ENCODE measurements around the gene ZACN.

Gene ZACN

DNA sequence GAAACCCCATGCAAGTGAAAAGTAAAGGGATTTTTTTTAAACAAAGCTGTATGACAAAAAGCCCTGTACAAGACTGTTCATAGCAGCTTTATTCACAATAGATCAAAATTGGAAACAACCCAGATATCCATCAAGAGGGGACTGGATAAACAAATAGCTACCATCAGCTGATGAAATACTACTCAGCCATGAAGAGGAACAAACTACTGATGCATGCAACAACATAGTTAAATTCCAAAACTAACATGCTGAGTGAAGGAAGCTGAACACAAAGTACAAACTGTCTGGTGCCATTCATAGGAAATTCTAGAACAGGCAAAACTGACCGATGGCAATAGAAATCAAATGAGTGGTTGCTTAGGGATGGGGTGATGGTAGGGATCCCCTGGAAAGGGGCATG lies 46.9 kb downstream of the ZACN start:
- Histone ChIP-seq H3K4me3 (ENCODE audit: low read length in 2 of 2) (no peak overlapping the region), H3K27me3 (ENCODE audit: control insufficient read depth in 1 of 2, insufficient read depth in 2 of 2, low read length in 2 of 2) (peaks cover 0 to 2% of the 10 kb centered on the region in 2 donors), H3K9me3 (ENCODE audit: control insufficient read depth in 2 of 2, low read length in 2 of 2) (no peaks in the 10 kb centered on the region), H3K36me3 (ENCODE audit: control insufficient read depth in 2 of 2, insufficient read depth in 2 of 2, low read length in 2 of 2) (no peaks in the 10 kb centered on the region), H3K27ac (ENCODE audit: low read length) (no peak overlapping the region), H3K4me1 (ENCODE audit: control insufficient read depth, insufficient read depth, low read length) (peaks cover 9% of the 10 kb centered on the region), H3K9ac (ENCODE audit: low read length in 2 of 2) (no peak overlapping the region)

DNA sequence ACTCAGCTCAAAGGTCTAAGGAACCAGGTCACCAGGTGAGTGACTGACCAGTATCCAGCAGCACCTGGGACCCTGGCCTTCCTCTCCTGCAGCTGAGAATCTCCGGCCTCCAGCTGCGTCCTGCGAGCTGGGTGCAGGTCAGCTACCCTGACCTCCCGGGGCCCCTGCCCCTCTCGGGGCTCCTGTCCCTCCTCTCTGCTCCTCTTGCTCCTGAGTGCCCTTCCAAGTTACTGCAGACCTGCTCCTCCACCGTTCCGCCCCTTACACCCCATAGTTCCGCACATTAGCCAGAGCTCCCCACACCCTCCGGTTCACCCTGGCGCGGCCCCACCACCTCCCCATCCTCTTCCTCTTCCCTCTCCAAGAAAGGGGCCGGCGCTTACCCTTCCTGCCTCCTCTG lies 51.5 kb downstream of the ZACN start:
- Histone ChIP-seq H3K4me1 (ENCODE audit: control insufficient read depth, insufficient read depth, low read length) (no peaks in the 10 kb centered on the region), H3K27ac (ENCODE audit: low read length) (no peak overlapping the region), H3K9me3 (ENCODE audit: control insufficient read depth in 2 of 2, low read length in 2 of 2) (no peaks in the 10 kb centered on the region), H3K9ac (ENCODE audit: low read length in 2 of 2) (no peak overlapping the region), H3K4me3 (ENCODE audit: low read length in 2 of 2) (no peak overlapping the region), H3K36me3 (ENCODE audit: control insufficient read depth in 2 of 2, insufficient read depth in 2 of 2, low read length in 2 of 2) (no peaks in the 10 kb centered on the region), H3K27me3 (ENCODE audit: control insufficient read depth in 1 of 2, insufficient read depth in 2 of 2, low read length in 2 of 2) (peaks cover 15 to 34% of the 10 kb centered on the region in 2 donors)

DNA sequence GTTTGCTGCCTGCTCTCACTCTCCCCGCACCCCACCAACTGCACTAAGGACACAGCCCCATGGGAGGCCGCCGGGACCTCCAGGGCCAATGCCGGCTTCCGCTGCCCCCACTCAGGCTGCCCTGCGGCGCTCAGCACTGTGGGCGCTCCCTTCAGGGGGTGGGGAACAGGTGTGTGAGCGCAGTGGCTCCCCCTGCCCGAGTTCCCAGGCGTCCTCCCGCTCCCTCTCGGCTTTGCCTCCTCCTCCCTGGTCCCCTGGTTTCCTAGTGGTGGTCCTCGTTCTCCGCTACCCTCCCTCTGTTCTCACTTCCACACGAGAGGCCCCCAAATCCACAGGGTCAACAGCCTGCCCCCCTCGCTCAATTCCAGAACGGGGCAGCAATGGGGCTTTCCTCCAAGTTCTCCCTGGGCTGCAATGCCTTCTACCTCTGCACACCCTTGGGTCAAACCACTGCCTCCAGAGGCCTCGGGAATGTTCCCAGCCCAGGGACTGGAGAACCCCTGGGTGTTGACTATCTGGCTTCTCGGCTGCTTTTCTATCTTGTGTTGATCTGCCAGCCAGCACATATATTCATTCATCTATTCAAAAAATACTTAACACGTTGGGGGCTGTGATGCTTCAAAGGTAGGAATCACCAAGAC lies 52.2 kb downstream of the ZACN start:
- Histone ChIP-seq H3K9ac (ENCODE audit: low read length in 2 of 2) (no peak overlapping the region), H3K27me3 (ENCODE audit: control insufficient read depth in 1 of 2, insufficient read depth in 2 of 2, low read length in 2 of 2) (peaks cover 20 to 36% of the 10 kb centered on the region in 2 donors), H3K4me3 (ENCODE audit: low read length in 2 of 2) (no peak overlapping the region), H3K27ac (ENCODE audit: low read length) (no peak overlapping the region), H3K9me3 (ENCODE audit: control insufficient read depth in 2 of 2, low read length in 2 of 2) (no peaks in the 10 kb centered on the region), H3K36me3 (ENCODE audit: control insufficient read depth in 2 of 2, insufficient read depth in 2 of 2, low read length in 2 of 2) (no peaks in the 10 kb centered on the region), H3K4me1 (ENCODE audit: control insufficient read depth, insufficient read depth, low read length) (no peaks in the 10 kb centered on the region)

DNA sequence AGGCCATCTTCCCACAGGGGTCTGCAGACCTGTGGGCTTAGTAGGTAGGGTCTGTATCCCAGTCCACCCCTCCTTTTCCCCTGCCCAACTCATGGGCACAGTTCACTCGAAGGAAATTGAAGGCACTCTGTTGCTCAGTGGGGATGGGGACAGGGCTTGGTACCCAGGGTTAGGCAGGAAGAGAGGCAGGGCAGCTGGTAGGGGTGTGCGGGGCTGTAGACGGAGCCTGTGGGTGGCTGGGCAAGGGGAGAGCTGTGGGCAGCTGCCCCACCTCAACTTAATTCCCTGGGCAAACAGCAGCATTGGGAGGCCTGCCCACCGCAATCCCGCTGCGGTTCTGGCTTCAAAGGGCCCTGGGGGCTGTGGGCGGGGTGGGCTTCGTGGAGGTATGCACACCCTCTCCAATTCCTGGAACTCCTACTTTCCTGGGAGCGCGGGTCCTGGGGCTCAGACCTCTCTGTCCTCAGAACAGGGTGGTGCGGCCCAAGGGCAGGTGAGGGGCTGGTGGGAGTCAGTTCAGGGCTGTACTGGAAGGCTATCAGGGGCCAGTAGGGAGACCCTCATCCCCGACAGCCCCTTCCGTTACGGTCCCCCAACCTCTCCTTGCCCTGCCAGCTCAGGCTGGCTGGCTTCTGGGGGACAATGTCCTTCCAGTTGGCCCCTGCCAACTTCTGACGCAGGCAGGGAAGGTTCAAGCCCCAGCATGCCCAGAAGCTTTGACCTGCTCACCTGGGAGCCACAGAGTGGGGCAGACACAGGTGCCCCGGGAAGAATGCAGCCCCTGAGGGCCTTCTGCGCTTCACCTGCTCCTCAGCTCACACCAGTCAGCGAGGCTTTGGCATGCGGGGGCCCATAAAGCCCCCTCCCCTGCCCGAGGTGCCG lies 53.0 kb downstream of the ZACN start:
- Histone ChIP-seq H3K9me3 (ENCODE audit: control insufficient read depth in 2 of 2, low read length in 2 of 2) (no peaks in the 10 kb centered on the region), H3K27ac (ENCODE audit: low read length) (no peak overlapping the region), H3K36me3 (ENCODE audit: control insufficient read depth in 2 of 2, insufficient read depth in 2 of 2, low read length in 2 of 2) (no peaks in the 10 kb centered on the region), H3K27me3 (ENCODE audit: control insufficient read depth in 1 of 2, insufficient read depth in 2 of 2, low read length in 2 of 2) (peaks cover 24 to 38% of the 10 kb centered on the region in 2 donors), H3K9ac (ENCODE audit: low read length in 2 of 2) (no peak overlapping the region), H3K4me1 (ENCODE audit: control insufficient read depth, insufficient read depth, low read length) (no peaks in the 10 kb centered on the region), H3K4me3 (ENCODE audit: low read length in 2 of 2) (no peak overlapping the region)
